ENCODE measurements around the gene SOX1. TPM values are rescaled to one million over a fixed set of nuclear protein-coding genes. Genes with fewer than 3 reads are reported as not detected.

SOX1 gene
- total and polyA plus RNA-seq, 2 donors (not counting 1 experiment from before 2014, with no cell fraction given), result not detected

DNA sequence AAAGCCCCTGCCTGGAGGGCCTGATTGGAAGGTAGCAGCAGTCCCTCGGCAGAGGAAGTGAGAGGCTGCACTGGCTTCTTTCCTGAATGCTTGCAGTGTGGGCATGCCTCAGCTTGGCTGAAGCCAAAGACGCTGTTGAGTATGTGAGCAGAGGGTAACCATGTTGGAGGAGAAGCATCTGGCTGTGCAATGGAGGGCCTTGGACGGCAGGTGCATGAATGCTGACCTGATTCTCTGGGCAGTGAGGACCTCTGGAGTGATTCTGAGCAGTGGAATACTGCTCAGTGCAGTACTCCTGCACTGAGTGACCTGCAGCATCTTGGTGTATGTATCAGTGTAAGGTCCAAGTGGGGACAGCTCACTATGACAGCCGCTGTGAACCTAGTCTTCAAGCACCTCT lies 46.9 kb downstream of the SOX1 start:
- Mint-ChIP-seq H3K4me1 (no peaks in the 10 kb centered on the region), H3K9me3 (ENCODE audit: insufficient read depth) (no peaks in the 10 kb centered on the region), H3K27ac (no peak overlapping the region), H3K27me3 (peaks cover 32% of the 10 kb centered on the region), H3K4me3 (no peak overlapping the region)
- H3K4me3 ChIP-seq (ENCODE audit: control extremely low read depth in 1 of 5, extremely low read depth in 1 of 5, insufficient read depth in 1 of 5, low read depth in 2 of 5, low read length in 4 of 5), result no peak overlapping the region
- no peaks in the 10 kb centered on the region for H3K36me3 ChIP-seq (replicated peaks in 1 of 2; ENCODE audit: control extremely low read depth in 1 of 2, control insufficient read depth in 1 of 2, extremely low read depth in 1 of 2, insufficient read depth in 2 of 2, low read length in 1 of 2)
- H3K9ac ChIP-seq (ENCODE audit: low read length), result no peak overlapping the region
- no peak for ATAC-seq (ENCODE audit: low read depth)
- no peak overlapping the region for H3K4me2 ChIP-seq (replicated peaks; ENCODE audit: low read depth, low read length, poor library complexity, severe bottlenecking)
- 70% methylated on average over 4 of the region's 4 CpGs for WGBS (ENCODE audit: insufficient coverage)
- no peaks in the 10 kb centered on the region for H4K20me1 ChIP-seq (ENCODE audit: control insufficient read depth, insufficient read depth, low read length, poor library complexity, severe bottlenecking)
- H3K27ac ChIP-seq (ENCODE audit: low read length in 2 of 2), result no peak overlapping the region
- ChIA-PET CTCF (no interaction called here), POLR2A (no interaction called here)
- H3K79me2 ChIP-seq (ENCODE audit: control insufficient read depth, insufficient read depth, low read length), result no peaks in the 10 kb centered on the region
- no peak for DNase-seq
- peaks cover 0 to 16% (median 0%) of the 10 kb centered on the region in 3 donors for H3K9me3 ChIP-seq (ENCODE audit: control extremely low read depth in 1 of 3, control insufficient read depth in 2 of 3, insufficient read depth in 1 of 3, low read length in 2 of 3)
- TF ChIP-seq, protein P1, sequence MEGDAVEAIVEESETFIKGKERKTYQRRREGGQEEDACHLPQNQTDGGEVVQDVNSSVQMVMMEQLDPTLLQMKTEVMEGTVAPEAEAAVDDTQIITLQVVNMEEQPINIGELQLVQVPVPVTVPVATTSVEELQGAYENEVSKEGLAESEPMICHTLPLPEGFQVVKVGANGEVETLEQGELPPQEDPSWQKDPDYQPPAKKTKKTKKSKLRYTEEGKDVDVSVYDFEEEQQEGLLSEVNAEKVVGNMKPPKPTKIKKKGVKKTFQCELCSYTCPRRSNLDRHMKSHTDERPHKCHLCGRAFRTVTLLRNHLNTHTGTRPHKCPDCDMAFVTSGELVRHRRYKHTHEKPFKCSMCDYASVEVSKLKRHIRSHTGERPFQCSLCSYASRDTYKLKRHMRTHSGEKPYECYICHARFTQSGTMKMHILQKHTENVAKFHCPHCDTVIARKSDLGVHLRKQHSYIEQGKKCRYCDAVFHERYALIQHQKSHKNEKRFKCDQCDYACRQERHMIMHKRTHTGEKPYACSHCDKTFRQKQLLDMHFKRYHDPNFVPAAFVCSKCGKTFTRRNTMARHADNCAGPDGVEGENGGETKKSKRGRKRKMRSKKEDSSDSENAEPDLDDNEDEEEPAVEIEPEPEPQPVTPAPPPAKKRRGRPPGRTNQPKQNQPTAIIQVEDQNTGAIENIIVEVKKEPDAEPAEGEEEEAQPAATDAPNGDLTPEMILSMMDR (IDR thresholded peaks at IDR 0.05), result no peak
- TF ChIP-seq EZH2 (IDR thresholded peaks at IDR 0.05; ENCODE audit: borderline replicate concordance, insufficient read depth, low read depth, low read length, poor library complexity, severe bottlenecking), result no peak
- H2AFZ ChIP-seq (ENCODE audit: insufficient read depth, low read depth, low read length, poor library complexity, severe bottlenecking), result no peak overlapping the region
- intact Hi-C loops (cut with micrococcal nuclease), result no loop called here
- no peaks in the 10 kb centered on the region for H3K27me3 ChIP-seq (replicated peaks in 1 of 4; ENCODE audit: control extremely low read depth in 1 of 4, control insufficient read depth in 3 of 4, insufficient read depth in 4 of 4, low read length in 3 of 4)
- no peaks in the 10 kb centered on the region for H3K4me1 ChIP-seq (ENCODE audit: control insufficient read depth in 2 of 2, insufficient read depth in 2 of 2, low read length in 2 of 2)

GRCh38 chr13:112114391-112114790 lies 47.4 kb downstream of the SOX1 start:
- no peaks in the 10 kb centered on the region for H3K4me1 ChIP-seq (ENCODE audit: control insufficient read depth in 2 of 2, insufficient read depth in 2 of 2, low read length in 2 of 2)
- DNase-seq (no peak), ATAC-seq (ENCODE audit: low read depth) (no peak)
- no peak overlapping the region for H3K27ac ChIP-seq (ENCODE audit: low read length in 2 of 2)
- H2AFZ ChIP-seq (ENCODE audit: insufficient read depth, low read depth, low read length, poor library complexity, severe bottlenecking), result no peak overlapping the region
- WGBS (ENCODE audit: insufficient coverage), result 73% methylated on average over 11 of the region's 11 CpGs
- POLR2A ChIA-PET, result no interaction called here
- H3K4me3 ChIP-seq (ENCODE audit: control extremely low read depth in 1 of 5, extremely low read depth in 1 of 5, insufficient read depth in 1 of 5, low read depth in 2 of 5, low read length in 4 of 5), result no peak overlapping the region
- no peaks in the 10 kb centered on the region for H3K9me3 Mint-ChIP-seq (ENCODE audit: insufficient read depth)
- H3K79me2 ChIP-seq (ENCODE audit: control insufficient read depth, insufficient read depth, low read length), result no peaks in the 10 kb centered on the region
- no peaks in the 10 kb centered on the region for H3K4me1 Mint-ChIP-seq
- intact Hi-C loops (cut with micrococcal nuclease), result no loop called here
- peaks cover 36% of the 10 kb centered on the region for H3K27me3 Mint-ChIP-seq
- H3K36me3 ChIP-seq (replicated peaks in 1 of 2; ENCODE audit: control extremely low read depth in 1 of 2, control insufficient read depth in 1 of 2, extremely low read depth in 1 of 2, insufficient read depth in 2 of 2, low read length in 1 of 2), result no peaks in the 10 kb centered on the region
- no peak for TF ChIP-seq EZH2 (IDR thresholded peaks at IDR 0.05; ENCODE audit: borderline replicate concordance, insufficient read depth, low read depth, low read length, poor library complexity, severe bottlenecking)
- TF ChIP-seq, protein P1 (IDR thresholded peaks at IDR 0.05), result no peak
- no peaks in the 10 kb centered on the region for H4K20me1 ChIP-seq (ENCODE audit: control insufficient read depth, insufficient read depth, low read length, poor library complexity, severe bottlenecking)
- H3K27ac Mint-ChIP-seq, result no peak overlapping the region
- H3K4me2 ChIP-seq (replicated peaks; ENCODE audit: low read depth, low read length, poor library complexity, severe bottlenecking), result no peak overlapping the region
- H3K27me3 ChIP-seq (replicated peaks in 1 of 4; ENCODE audit: control extremely low read depth in 1 of 4, control insufficient read depth in 3 of 4, insufficient read depth in 4 of 4, low read length in 3 of 4), result no peaks in the 10 kb centered on the region
- no peak overlapping the region for H3K4me3 Mint-ChIP-seq
- no peak overlapping the region for H3K9ac ChIP-seq (ENCODE audit: low read length)
- CTCF ChIA-PET, result no interaction called here
- peaks cover 0 to 16% (median 0%) of the 10 kb centered on the region in 3 donors for H3K9me3 ChIP-seq (ENCODE audit: control extremely low read depth in 1 of 3, control insufficient read depth in 2 of 3, insufficient read depth in 1 of 3, low read length in 2 of 3)

Data from B cell (primary cell).